NCI-H128 (cell line): ENCODE measurements around the gene FEV.
A peak's percentile ranks its signal among the peaks of the same experiment; 100 is the strongest.

ENCODE experiments used
- DNase-seq: peaks from one replicate; lab custom pipeline; 2025; ENCODE audit not compliant: unreplicated experiment; lab: John Stamatoyannopoulos, UW

The FEV gene

DNA sequence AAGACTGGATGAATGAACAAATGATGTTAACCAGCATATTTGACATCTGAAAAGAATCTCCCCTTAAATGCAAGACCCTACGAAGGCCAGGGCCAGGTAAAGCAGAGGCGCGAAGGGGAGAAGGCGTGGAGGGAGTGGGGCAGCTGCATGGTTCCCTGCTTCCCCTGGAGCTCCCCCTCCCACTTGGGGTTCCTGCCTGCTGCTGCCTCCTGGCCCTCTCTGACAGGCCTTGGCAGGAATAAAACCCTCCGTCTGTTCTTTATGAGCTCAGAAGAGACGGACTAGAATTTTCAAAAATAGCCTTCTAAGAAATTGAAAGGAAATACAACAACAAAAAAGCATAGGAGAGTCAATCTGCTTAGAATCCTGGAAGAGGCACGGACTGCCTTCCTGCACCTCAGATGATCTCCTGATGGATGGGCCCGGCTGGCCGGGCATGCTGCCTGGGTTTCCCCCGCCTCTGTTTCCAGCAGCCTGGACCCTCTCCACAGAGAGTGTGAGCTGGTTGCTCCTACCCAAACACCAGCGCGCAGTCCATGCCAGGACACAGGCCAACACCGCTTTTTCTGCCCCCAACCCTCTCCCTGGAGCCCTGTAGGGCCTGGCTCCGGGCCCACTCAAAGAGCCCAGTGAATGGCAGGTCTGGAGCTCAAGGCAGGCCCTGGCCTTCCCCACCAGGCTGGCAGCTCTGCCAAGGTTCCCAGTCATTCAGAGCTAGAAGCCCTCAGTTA, 32.4 kb upstream of the FEV start:
- no peak for DNase-seq

GRCh38 chr2:219016721-219017120, 31.7 kb upstream of the FEV start:
- DNase-seq = no peak

DNA sequence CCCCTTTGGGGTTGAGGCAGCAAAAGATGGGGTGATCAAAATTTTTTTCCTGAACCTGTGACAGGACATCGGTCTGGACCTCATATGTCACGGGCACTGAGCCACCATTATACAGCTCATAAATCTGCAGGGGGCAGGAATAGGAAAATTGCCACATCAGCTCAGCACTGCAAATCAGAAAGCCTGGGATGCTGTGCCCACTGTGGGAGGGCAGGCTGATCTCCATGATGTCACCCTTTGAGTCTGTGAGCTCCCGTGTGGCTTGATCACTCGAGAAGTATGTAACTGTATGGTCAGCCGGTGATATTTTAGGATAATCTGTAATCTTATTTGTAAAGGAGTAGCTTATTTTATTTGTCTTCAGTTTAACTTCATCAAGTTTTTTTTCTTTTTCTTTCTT, 25.9 kb upstream of the FEV start:
- no peak for DNase-seq

GRCh38 chr2:219010162-219010756, 25.3 kb upstream of the FEV start:
- no peak for DNase-seq

GRCh38 chr2:219009294-219009693, 24.3 kb upstream of the FEV start:
- no peak for DNase-seq

- DNase-seq = no peak
Measured at GRCh38 chr2:219003979-219004378, 19.0 kb upstream of the FEV start.

GRCh38 chr2:219003267-219003634, 18.3 kb upstream of the FEV start:
- DNase-seq = no peak

- no peak for DNase-seq
Measured at GRCh38 chr2:219002395-219003266, 17.6 kb upstream of the FEV start.

GRCh38 chr2:219001577-219002394, 16.8 kb upstream of the FEV start:
- DNase-seq = peak; percentile 77

DNA sequence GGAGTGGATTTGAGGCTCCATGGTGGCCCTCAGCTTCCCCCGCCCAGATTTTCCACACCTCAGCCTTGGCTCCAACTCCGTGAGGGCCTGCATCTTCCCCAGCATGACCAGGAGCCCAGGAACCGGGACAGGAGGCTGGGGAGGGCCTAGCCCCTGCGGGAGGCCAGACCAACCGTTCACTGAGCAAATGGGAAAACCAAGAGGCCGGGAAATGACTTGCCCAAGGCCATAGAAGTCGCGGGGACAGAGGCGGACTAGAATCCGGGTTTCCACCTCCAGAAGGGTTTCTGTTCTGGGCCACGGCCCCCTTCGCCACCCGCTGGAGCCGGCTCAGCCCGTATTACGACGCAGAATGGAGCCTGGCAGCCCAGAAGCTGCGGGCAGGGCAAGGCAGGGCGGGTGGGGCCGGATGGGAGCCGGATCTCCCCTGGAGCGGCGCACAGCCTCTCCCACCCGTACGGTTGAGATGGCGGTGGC, 16.2 kb upstream of the FEV start:
- DNase-seq = no peak

GRCh38 chr2:219000569-219000960, 15.6 kb upstream of the FEV start:
- no peak for DNase-seq

DNA sequence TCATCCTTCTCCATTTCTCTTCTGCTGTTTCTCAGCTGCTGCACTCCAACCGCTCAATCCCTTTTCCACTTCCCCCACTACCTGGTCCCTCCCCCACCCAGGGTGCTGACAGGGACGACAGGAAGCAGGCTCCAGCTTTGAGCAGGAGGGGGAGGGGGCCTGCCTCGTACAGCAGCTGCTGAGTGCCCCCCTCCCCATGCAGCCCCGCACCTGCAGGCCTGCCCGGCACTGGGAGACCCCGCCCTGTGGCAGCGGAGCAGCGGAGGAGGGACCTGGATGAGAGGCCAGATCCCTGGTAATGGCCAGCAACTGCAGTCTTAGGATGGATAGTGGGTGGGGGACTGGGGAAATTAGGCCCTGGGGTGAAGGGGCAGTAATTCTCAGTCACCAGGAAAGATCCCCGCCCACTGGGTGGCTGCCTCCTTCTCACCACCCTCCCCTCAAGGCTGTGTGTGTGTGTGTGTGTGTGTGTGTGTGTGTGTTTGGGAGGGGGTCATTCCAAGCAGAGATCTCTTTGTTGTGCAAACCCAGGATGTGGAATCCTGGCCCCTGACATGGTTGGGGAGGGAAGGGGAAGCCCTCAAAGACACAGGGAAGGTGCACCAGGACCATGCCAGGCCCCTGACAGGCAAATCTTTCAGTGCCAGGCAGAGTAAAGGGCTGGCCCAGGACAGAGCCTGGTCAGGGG, 15.0 kb upstream of the FEV start:
- DNase-seq = peak; percentile 36

DNA sequence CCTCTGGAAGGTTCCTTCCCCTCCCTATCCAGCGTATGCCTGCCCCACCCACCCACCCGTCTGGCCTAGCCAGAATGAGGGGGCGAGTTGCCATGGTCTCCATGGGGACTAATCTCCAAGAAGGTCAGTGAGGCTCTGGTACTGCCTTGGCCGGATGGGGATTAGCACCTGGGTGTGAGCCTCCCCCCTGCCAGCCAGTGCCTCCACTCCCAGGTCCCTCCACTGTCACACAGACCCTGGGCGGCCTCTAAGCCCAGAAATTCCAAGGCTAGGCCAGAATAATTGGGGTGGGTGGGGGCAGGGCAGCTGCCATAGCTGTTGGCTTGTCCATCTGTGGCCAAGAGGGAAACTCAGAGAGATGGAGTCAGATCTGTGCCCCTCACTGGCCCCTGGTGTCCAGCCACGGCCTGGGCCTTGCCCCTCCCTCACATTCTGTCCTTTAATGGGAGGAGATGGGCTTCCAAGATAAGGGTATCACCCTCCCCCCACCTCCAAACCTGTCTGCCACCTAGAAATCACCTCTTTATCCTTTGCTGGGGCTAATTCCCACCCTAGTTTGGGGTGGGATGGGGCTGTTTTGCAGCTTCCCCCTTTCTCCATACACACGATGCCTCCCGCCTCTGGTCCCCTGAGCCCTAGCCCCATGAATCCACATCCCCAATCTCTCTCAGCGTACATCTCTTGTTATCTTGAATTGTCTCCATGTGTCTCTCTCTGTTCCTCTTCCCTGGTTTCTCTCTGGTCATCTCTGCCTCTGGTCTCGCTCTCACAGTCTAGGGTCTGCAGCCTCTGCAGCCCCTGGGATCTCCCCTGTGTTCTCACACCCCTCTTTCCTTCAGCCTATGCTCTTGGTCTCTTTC, 14.3 kb upstream of the FEV start:
- no peak for DNase-seq

DNA sequence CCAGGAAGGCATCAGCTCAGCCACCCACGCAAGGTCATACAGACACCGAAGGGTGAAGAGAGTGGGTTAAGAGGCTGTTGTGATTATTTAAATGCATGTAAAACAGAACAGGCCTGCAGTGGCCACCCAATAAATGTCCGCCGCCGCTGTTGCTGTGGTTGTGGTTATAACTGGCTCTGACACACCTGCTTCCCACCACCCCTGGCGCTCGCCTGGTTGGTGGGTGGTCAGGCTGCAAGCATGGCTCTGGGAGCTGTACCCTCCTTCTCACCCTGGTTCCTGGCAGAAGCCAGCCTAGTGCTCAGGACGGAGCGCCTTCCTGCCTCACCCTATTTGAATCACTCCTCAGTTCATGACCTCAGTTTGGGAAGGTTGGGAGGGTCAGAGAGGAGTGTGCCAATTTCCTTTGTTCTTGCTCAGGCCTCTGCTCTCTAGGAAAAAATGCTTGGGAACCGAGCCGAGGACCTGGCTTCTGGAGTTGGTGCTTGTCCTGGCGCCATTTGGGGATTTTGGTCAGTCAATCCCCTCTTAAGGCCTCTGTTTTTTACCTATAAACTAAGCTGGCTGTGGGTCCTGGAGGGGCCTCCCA, 13.5 kb upstream of the FEV start:
- DNase-seq = no peak

DNA sequence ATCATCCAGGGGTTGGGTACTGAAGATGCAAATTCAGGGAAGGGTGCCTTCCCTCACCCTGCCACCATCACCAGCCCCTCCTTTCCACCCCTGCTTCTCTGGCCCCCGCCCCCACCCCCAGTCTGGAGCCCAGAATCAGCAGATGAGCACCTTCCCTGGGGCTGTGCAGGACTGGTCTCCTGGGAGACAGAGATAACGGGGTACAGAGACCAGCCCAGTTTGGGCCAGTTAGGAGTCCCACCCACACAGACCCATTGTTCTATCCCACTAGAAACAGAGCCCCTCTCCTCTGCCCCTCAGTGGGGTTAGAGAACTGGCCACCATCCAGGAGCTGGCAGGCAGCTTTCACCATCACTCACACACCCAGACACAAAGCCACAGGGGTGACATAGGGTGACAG, 12.7 kb upstream of the FEV start:
- no peak for DNase-seq

GRCh38 chr2:218996937-218997336, 12.0 kb upstream of the FEV start:
- DNase-seq = no peak

DNA sequence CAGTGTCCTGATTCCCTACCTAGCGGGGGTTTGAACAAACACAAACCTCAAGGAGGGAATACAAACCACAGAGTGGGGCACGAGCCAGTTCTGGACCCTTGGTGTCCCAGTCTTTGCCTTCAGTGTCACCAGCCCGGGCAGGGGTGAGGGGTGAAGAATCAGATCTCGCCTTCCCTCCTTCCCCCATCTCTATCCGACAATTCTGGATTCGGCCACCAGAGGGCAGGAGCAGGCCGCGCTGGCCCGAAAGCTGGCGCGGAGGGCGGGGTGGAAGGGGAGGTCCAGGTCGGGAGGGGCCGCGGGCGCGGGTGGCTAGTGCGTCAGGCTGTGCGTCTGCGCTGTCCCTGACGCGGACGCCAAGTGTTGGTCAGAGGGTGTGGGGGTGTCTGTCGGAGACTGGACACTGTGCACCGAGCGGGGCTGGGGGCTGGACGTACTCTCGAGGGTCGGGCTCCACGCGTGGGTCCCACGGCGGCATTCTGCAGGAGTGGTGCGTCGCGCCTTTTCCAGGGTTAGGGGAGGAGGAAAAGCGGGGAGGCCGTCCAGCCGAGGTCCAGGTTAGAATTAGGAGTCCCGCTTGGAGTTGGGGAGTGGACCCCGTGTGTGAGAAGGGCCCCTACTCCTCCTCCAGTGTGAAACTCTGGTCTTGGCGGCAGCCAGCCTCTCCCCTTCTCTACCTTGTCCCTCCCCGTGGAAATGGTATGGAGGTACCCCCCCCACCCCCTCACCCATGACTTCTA, 11.2 kb upstream of the FEV start:
- peak; percentile 50 for DNase-seq

DNA sequence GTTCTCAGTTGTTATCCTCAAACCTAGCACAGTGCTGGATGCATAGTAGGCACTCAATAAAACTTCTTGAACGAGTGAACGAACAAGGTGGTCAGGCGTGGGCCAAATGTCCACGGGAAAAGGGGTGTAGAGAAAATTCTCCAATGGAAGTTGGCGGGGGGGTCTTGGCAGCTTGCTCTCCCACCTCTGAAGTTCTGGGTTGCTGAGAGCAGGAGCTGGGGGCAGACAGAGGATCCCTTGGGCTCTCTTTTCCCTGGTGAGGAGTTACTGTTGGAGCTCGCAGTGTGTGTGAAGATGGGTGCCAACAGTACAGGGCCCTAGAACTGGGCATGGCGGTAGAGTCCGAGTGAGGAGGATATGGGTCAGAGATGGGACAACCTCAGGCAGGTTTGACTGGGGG, 10.6 kb upstream of the FEV start:
- no peak for DNase-seq
